Breast epithelium (tissue), 3 donors: ENCODE data around the gene ERF.

Experiments used
- CTCF ChIP-seq, 3 donors: fragments of 450-650 bp; IDR thresholded peaks; one replicate each; pipeline ENCODE4 v1.5.1; 2016 to 2017; ENCODE audit warnings: antibody characterized with exemption in 3 of 3, mild to moderate bottlenecking in 3 of 3, moderate library complexity in 3 of 3
- POLR2A ChIP-seq: fragments of 450-650 bp; IDR thresholded peaks from one replicate; pipeline ENCODE4 v1.6.1; 2016; ENCODE audit warnings: antibody characterized with exemption, mild to moderate bottlenecking, moderate library complexity

GRCh38 chr19:42274065-42274682 is 19.2 kb upstream of the ERF start:
- no peak for TF ChIP-seq CTCF (IDR thresholded peaks at IDR 0.05)
- no peak for TF ChIP-seq POLR2A
